ENCODE results near the gene CYP1A2.
A peak's percentile ranks its signal among the peaks of the same experiment; 100 is the strongest.

Gene CYP1A2

DNA sequence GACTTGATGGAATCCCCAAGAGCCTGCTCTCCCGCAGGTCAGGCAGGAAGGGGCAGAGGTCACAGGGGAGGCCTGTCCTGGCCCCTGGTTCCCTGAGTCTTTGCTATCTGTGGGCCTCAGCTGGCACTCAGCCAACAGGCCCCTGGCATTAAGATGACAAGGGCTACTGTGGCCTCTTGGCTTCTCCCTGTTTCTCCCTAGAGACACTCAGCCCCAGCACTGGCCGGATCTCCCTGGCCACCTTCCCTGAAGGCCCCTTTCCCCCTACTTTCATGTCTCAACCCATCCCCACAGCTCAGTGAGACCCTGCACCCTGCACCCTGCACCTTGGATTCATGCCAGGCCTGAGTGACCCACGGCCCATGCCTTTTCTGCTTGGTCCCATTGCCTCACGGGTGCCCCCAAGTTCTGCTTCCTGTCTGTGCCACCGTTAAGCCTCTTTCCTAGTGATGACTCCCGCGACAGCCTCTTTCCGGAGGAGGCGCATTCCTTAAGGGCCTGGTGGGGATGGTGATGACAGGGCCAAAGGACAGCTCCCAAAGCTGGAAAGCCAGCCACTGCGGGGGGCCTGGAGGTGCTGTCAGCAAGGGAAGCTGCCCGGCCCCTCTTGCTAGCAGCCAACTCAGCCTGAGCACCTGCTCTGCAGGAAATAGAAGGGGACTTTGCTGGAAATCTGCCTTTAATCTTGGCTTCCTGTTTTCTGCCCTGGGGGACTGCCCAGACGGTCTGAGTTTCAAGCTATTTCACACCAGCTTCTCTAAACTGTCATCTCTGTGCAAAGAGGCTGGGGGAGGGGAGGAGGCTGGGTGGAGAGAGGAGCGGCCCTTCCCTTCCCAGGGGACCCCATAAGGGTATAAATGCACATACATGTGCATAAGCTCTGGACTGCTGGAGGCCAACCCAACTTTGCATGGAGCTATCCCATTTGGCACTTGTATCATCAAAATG is 28.4 kb downstream of the CYP1A2 start:
- H3K4me1 ChIP-seq (ENCODE audit: control insufficient read depth, insufficient read depth, low read length, unreplicated experiment): peaks cover 6% of the 10 kb centered on the region
- no peaks in the 10 kb centered on the region for H3K79me2 ChIP-seq (ENCODE audit: control insufficient read depth, insufficient read depth, low read length, unreplicated experiment)
- no peaks in the 10 kb centered on the region for H3K36me3 ChIP-seq (ENCODE audit: insufficient read depth, low read length)
- no peak overlapping the region for H2AFZ ChIP-seq (ENCODE audit: low read length, unreplicated experiment)
- H3K27me3 ChIP-seq (ENCODE audit: insufficient read depth, low read length): no peaks in the 10 kb centered on the region
- no peak overlapping the region for H3K4me3 ChIP-seq (ENCODE audit: low read depth, low read length)
- H3K27ac ChIP-seq (ENCODE audit: low read depth, low read length): no peak overlapping the region

DNA sequence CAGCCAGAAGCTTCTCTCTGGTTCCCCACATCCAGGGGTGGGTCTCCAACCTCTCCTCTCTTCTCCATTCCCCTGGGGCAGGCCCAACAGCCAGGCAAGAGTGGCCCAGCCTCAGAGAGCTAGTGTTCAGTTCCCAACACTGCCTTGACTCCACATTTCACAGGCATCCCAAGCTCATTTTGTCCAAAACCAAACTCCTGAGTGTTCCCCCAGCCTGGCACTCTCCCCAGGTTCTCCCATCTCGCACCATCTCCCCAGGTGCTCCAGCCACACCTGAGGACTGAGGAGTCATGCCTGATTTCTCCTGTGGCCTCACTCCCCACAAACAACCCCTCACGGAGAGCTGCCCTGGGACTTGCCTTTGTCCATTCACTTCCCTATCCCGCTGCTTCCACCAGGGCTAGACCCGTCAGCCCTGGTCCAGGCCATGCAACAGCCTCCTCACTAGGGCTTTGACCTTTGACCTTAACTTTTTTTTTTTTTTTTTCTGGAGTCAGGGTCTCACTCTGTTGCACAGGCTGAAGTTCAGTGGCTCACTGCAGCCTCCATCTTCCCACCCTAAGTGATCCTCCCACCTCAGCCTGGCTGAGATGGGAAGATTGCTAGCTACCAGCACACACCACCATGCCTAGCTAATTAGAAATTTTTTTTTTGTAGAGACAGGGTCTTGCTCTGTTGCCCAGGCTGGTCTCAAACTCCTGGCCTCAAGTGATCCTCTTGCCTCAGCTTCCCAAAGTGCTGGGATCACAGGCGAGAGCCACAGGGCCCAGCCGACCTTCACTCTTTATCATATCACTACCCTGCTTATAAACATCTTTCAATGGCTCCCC is 29.3 kb downstream of the CYP1A2 start:
- Histone ChIP-seq H3K27me3 (ENCODE audit: insufficient read depth, low read length) (no peaks in the 10 kb centered on the region), H2AFZ (ENCODE audit: low read length, unreplicated experiment) (no peak overlapping the region), H3K79me2 (ENCODE audit: control insufficient read depth, insufficient read depth, low read length, unreplicated experiment) (peaks cover 6% of the 10 kb centered on the region), H3K36me3 (ENCODE audit: insufficient read depth, low read length) (no peaks in the 10 kb centered on the region), H3K4me3 (ENCODE audit: low read depth, low read length) (no peak overlapping the region), H3K4me1 (ENCODE audit: control insufficient read depth, insufficient read depth, low read length, unreplicated experiment) (peaks cover 6% of the 10 kb centered on the region), H3K27ac (ENCODE audit: low read depth, low read length) (no peak overlapping the region)

DNA sequence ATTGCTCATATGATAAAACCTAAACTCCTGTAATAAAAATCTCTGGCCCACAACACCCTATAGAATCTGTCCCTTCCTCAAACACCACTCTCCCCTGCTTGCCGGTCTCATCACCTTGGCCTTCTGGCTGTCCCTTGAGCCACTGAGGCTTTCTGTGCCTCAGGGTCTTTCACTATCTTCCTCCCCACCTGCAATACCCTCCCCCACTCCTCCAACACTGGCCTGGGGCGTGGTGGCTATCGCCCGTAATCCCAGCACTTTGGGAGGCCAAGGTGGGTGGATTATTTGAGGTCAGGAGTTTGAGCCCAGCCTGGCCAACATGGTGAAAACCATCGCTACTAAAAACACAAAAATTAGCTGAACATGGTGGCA is 29.9 kb downstream of the CYP1A2 start:
- H3K4me1 ChIP-seq (ENCODE audit: control insufficient read depth, insufficient read depth, low read length, unreplicated experiment): peaks cover 8% of the 10 kb centered on the region
- H3K27ac ChIP-seq (ENCODE audit: low read depth, low read length): no peak overlapping the region
- no peaks in the 10 kb centered on the region for H3K27me3 ChIP-seq (ENCODE audit: insufficient read depth, low read length)
- H3K4me3 ChIP-seq (ENCODE audit: low read depth, low read length): no peak overlapping the region
- no peaks in the 10 kb centered on the region for H3K36me3 ChIP-seq (ENCODE audit: insufficient read depth, low read length)
- no peak overlapping the region for H2AFZ ChIP-seq (ENCODE audit: low read length, unreplicated experiment)
- H3K79me2 ChIP-seq (ENCODE audit: control insufficient read depth, insufficient read depth, low read length, unreplicated experiment): peaks cover 12% of the 10 kb centered on the region

- H3K27me3 ChIP-seq (ENCODE audit: insufficient read depth, low read length): no peaks in the 10 kb centered on the region
- no peak overlapping the region for H2AFZ ChIP-seq (ENCODE audit: low read length, unreplicated experiment)
- no peak overlapping the region for H3K4me3 ChIP-seq (ENCODE audit: low read depth, low read length)
- H3K79me2 ChIP-seq (ENCODE audit: control insufficient read depth, insufficient read depth, low read length, unreplicated experiment): peaks cover 18% of the 10 kb centered on the region
- no peaks in the 10 kb centered on the region for H3K36me3 ChIP-seq (ENCODE audit: insufficient read depth, low read length)
- H3K4me1 ChIP-seq (ENCODE audit: control insufficient read depth, insufficient read depth, low read length, unreplicated experiment): peaks cover 14% of the 10 kb centered on the region
- no peak overlapping the region for H3K27ac ChIP-seq (ENCODE audit: low read depth, low read length)
Observed at GRCh38 chr15:74779162-74779648, 30.6 kb downstream of the CYP1A2 start.

GRCh38 chr15:74780523-74781430 is 32.1 kb downstream of the CYP1A2 start:
- Histone ChIP-seq H3K36me3 (ENCODE audit: insufficient read depth, low read length) (no peaks in the 10 kb centered on the region), H3K79me2 (ENCODE audit: control insufficient read depth, insufficient read depth, low read length, unreplicated experiment) (peaks cover 34% of the 10 kb centered on the region), H3K27ac (ENCODE audit: low read depth, low read length) (no peak overlapping the region), H3K4me3 (ENCODE audit: low read depth, low read length) (peak overlapping the region; percentile 98), H3K4me1 (ENCODE audit: control insufficient read depth, insufficient read depth, low read length, unreplicated experiment) (peaks cover 26% of the 10 kb centered on the region), H2AFZ (ENCODE audit: low read length, unreplicated experiment) (peak overlapping the region; percentile 90), H3K27me3 (ENCODE audit: insufficient read depth, low read length) (no peaks in the 10 kb centered on the region)

DNA sequence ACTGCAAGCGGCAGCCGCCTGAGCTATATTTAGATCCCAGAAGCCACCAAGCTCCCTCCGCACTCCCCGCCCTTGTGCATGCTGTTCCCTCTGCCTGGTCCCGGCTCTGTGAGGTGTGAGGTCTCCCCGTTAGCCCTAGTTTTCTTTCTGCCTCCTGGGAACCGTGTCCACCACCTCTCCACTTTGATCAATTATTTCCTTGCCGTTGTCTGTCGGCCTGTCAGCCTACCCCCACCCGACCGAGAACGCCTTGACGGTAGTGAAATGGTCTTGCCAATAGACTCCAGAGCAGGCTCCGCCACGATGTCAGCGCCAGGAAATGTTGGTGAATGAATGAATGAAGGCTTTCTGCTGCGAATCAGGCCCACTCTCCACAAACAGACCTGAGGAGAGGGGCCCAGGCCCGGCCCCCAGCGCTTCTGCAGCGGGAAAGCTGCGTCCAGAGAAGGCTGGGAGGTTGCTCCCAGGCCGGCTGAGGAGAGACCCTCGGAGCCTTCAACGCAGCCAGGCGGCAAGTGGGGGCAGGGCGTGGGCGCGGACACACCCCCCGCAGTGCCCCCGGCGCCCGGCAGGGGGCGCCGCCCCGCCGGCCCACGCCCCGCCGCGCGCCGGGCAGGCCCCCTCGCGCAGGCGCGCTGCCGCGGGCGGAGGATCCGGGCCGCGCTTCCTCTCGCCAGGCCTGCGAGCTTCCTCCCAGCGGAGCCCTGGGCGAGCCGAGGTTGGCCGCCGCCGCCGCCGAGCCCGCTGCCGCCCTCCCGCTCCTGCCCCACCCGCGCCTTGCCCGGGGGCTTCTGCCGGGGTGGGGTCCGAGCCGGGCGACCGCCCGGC is 33.0 kb downstream of the CYP1A2 start, which contains the start of gene CSK:
CSK (plus strand) TSS at position 650 of the 828 bp plus-strand sequence. CDS start 16,218 bp downstream, outside the sequence.
- H3K27me3 ChIP-seq (ENCODE audit: insufficient read depth, low read length): no peaks in the 10 kb centered on the region
- H3K4me3 ChIP-seq (ENCODE audit: low read depth, low read length): peak within 1 kb of the TSS; percentile 98
- H3K36me3 ChIP-seq (ENCODE audit: insufficient read depth, low read length): no peaks in the 10 kb centered on the region
- peak within 1 kb of the TSS; percentile 90 for H2AFZ ChIP-seq (ENCODE audit: low read length, unreplicated experiment)
- peaks cover 32% of the 10 kb centered on the region for H3K4me1 ChIP-seq (ENCODE audit: control insufficient read depth, insufficient read depth, low read length, unreplicated experiment)
- H3K27ac ChIP-seq (ENCODE audit: low read depth, low read length): 0 out of 2 replicates have a peak within 1 kb of the TSS, but pooled peaks have one; percentile 5
- H3K79me2 ChIP-seq (ENCODE audit: control insufficient read depth, insufficient read depth, low read length, unreplicated experiment): peaks cover 41% of the 10 kb centered on the region

- H3K27ac ChIP-seq (ENCODE audit: low read depth, low read length): 0 out of 2 replicates have a peak overlapping the region, but pooled peaks have one; percentile 5
- no peaks in the 10 kb centered on the region for H3K27me3 ChIP-seq (ENCODE audit: insufficient read depth, low read length)
- peak overlapping the region; percentile 69 for H2AFZ ChIP-seq (ENCODE audit: low read length, unreplicated experiment)
- no peaks in the 10 kb centered on the region for H3K36me3 ChIP-seq (ENCODE audit: insufficient read depth, low read length)
- H3K4me3 ChIP-seq (ENCODE audit: low read depth, low read length): peak overlapping the region; percentile 98
- peaks cover 33% of the 10 kb centered on the region for H3K4me1 ChIP-seq (ENCODE audit: control insufficient read depth, insufficient read depth, low read length, unreplicated experiment)
- peaks cover 49% of the 10 kb centered on the region for H3K79me2 ChIP-seq (ENCODE audit: control insufficient read depth, insufficient read depth, low read length, unreplicated experiment)
Observed at GRCh38 chr15:74782259-74783071, 33.8 kb downstream of the CYP1A2 start.

DNA sequence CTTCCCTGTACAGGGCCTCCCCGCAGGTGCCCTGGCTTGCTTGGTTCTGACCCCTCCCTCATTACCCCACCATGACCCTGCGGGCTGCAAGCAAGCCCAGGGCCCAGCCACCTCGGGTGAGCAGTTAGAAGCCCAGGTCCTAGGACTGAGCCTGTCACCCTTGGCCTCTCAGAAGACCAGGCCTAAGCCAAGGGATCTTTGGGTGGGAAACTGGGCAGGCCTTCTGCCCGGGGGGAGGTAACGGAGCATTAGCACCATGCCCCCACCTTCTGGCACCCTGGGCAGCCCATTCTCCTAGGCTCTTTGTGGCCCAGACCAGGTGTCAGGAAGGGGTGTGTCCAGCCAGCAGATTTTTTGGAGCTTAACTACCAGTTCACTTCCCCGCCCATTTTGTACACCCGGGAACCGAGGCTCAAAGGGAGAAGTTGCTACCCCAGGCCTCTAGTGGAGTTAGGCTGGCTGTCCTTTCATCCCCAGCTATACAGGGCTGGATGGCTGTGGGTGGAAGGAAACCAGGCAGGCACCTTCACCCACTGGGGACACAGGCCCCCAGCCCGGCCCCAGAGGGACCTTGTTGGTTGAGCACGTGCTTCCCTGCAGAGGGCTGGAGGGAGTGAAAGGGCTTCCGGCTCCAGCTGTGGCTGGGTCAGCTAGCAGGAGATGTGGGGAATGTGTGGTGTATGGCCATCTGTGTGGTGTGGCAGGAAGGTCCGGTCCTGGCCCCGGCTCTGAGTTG is 34.6 kb downstream of the CYP1A2 start:
- Histone ChIP-seq H2AFZ (ENCODE audit: low read length, unreplicated experiment) (no peak overlapping the region), H3K27me3 (ENCODE audit: insufficient read depth, low read length) (no peaks in the 10 kb centered on the region), H3K36me3 (ENCODE audit: insufficient read depth, low read length) (no peaks in the 10 kb centered on the region), H3K4me3 (ENCODE audit: low read depth, low read length) (peak overlapping the region; percentile 98), H3K27ac (ENCODE audit: low read depth, low read length) (no peak overlapping the region), H3K4me1 (ENCODE audit: control insufficient read depth, insufficient read depth, low read length, unreplicated experiment) (peaks cover 37% of the 10 kb centered on the region), H3K79me2 (ENCODE audit: control insufficient read depth, insufficient read depth, low read length, unreplicated experiment) (peaks cover 57% of the 10 kb centered on the region)

All from ACC112 (cell line).